Mucosa of descending colon (tissue), 3 donors: ENCODE measurements around the gene IGFBP7. TPM values are rescaled to one million over a fixed set of nuclear protein-coding genes. Genes with fewer than 3 reads are reported as not detected.
A peak's percentile ranks its signal among the peaks of the same experiment; 100 is the strongest.

ENCODE experiments used
- ATAC-seq: fragments of 200-7000 bp; cut with Tn5 transposase; one replicate; pipeline ENCODE4 v1.9.1; 2020; ENCODE audit warnings: mild to moderate bottlenecking, moderate library complexity
- DNase-seq, 3 donors: peaks; one replicate each; pipeline ENCODE4 v3.0.0-alpha.2; 2020
- H3K36me3 ChIP-seq: fragments of 200-600 bp; one replicate; pipeline ENCODE4 v1.8.0; 2021; ENCODE audit warnings: low read depth, mild to moderate bottlenecking
- H3K4me1 ChIP-seq: fragments of 200-600 bp; one replicate; pipeline ENCODE4 v1.8.0; 2021; ENCODE audit warnings: low read depth, mild to moderate bottlenecking
- H3K4me3 ChIP-seq: fragments of 200-600 bp; one replicate; pipeline ENCODE4 v1.8.0; 2021; ENCODE audit warnings: mild to moderate bottlenecking
- H3K9me3 ChIP-seq: fragments of 200-600 bp; one replicate; pipeline ENCODE4 v1.8.0; 2021; ENCODE audit warnings: mild to moderate bottlenecking
- CTCF ChIP-seq: fragments of 200-600 bp; IDR thresholded peaks from one replicate; pipeline ENCODE4 v1.8.0; 2022; ENCODE audit warnings: antibody characterized with exemption, mild to moderate bottlenecking
- intact Hi-C, 2 donors: fragments of 100-400 bp; cut with DNase I in 1 of 2; cut with micrococcal nuclease in 1 of 2; formaldehyde crosslinking; loops; one replicate each; pipeline versions ENCODE4 v1.11.0 to v1.11.1; 2022; cut with DNase I, micrococcal nuclease
- total RNA-seq, 3 donors: library from RNA; stranded (reverse); fragmentation: NEBNext Ultra II Directional in 2 of 3; extraction: Animal tissue kit (Norgen Biotek cat#: 25700) in 2 of 3; gene quantifications; one replicate each; pipeline versions ENCODE4 v1.2.1 to v1.2.4, GENCODE V29; 2021 to 2023
- donor health status: DM: no; HTN: no; CAD: no; lungs with moderate emphysema.
- donor health status: DM: no; HTN: no; CAD: no.
- donor health status: DM: no; HTN: yes; CAD: no.

IGFBP7 gene
- total RNA-seq, 3 donors from 2014 or later: 32.7 to 225 (median 116) TPM

DNA sequence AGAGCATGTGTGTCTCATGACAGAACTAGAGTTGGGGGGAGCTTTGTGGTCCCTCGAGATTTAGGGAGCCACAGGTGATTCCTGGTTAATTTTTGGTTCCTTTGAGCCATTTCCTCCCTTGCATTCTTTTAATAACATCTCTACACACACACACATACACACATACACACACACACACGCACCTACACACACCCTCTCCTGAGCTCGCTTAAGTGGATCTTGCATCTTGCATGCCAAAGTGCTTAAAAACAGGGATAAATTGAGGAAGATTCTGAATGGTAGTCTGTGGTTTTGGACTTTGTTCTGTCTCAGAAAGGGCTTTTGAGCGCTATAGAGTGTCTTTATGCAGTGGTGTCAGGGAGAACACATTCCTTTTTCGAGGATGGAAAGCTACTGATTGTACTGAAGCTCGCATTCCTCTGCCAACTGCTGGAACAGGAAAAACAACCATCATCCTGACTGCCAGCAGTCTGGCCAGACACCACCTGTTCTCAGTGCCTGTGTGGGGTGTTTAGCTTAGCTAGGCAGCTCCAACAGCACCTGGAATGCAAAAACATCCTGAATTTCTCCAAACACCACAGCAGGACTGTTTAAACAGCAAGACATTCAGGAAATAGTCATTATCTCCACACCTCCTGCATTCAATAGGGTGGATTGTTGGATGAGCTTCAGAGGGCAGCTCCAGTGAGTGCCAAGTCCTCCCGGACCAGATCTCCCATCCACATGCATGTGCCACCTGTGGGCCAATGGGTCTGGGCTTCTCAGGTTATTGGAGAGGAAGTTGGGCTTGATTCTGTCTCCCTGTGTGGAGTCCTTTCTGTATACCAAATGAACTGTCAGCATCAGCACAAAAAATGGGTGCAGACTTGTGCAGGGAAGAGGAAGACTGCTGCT is 21.9 kb upstream of the IGFBP7 start:
- Histone ChIP-seq H3K9me3 (peaks cover 6% of the 10 kb centered on the region), H3K4me1 (no peaks in the 10 kb centered on the region), H3K4me3 (no peak overlapping the region), H3K36me3 (no peaks in the 10 kb centered on the region)
- TF ChIP-seq CTCF: no peak
- intact Hi-C loops: no loop called here
- DNase-seq (peak in 1 of 3 donors; percentile 12), ATAC-seq (peak; percentile 56)

DNA sequence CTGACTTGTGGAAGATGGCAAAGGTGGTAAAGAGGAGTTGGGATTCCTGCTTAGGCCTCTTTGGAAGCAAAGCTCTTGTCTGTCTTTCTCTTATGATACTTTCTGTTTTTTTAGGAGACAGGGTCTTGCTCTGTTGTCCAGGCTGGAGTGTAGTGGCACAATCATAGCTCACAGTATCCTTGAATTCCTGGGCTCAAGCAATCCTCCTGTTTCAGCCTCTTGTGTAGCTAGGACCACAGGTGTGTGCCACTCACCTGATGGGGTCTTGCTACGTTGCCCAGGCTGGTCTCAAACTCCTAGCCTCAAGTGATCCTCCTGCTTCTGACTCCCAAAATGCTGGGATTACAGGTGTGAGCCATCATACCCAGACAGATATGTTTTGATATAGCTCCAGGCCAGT is 19.3 kb upstream of the IGFBP7 start:
- Histone ChIP-seq H3K36me3 (no peaks in the 10 kb centered on the region), H3K4me3 (no peak overlapping the region), H3K4me1 (no peaks in the 10 kb centered on the region), H3K9me3 (peaks cover 8% of the 10 kb centered on the region)
- TF ChIP-seq CTCF: no peak
- ATAC-seq (no peak), DNase-seq (no peak)
- intact Hi-C loops: no loop called here

DNA sequence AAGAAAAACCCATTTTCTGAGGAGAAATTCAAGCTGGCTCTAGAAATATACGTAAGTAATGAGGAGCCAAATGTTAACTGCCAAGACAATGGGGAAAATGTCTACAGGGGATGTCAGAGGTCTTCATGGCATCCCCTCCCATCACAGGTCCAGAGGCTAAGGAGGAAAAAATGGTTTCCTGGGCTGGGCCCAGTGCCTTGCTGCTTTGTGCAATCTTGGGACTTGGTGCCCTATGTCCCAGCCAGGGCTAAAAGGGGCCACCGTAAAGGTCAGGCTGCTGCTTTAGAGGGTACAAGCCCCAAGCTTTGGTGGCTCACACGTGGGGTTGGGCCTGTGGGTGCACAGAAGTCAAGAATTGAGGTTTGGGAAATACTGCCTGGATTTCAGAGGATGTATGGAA is 17.2 kb upstream of the IGFBP7 start:
- no peaks in the 10 kb centered on the region for H3K4me1 ChIP-seq
- DNase-seq (no peak), ATAC-seq (no peak)
- no peak for TF ChIP-seq CTCF
- peaks cover 8% of the 10 kb centered on the region for H3K9me3 ChIP-seq
- H3K36me3 ChIP-seq: no peaks in the 10 kb centered on the region
- H3K4me3 ChIP-seq: no peak overlapping the region
- intact Hi-C loops: no loop called here

DNA sequence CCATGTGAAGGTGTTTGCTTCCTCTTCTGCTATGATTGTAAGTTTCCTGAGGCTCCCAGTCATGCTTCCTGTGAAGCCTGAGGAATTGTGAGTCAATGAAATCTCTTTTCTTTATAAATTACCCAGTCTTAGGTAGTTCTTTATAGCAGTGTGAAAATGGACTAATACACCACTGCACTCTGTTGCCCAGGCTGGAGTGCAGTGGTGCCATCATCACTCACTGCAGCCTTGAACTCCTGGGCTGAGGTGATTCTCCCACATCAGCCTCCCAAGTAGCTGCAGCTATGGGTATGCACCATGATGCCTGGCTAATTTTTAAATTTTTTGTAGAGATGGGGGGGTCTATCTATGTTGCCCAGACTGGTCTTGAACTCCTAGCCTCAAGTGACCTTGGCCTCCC is 15.8 kb upstream of the IGFBP7 start:
- no peak for ATAC-seq

GRCh38 chr4:57124145-57124544 is 14.0 kb upstream of the IGFBP7 start:
- no peak overlapping the region for H3K4me3 ChIP-seq
- H3K36me3 ChIP-seq: no peaks in the 10 kb centered on the region
- DNase-seq (no peak), ATAC-seq (no peak)
- TF ChIP-seq CTCF: no peak
- H3K4me1 ChIP-seq: no peaks in the 10 kb centered on the region
- H3K9me3 ChIP-seq: peaks cover 8% of the 10 kb centered on the region
- intact Hi-C loops: no loop called here

More for the DNA sequence above, 15.8 kb upstream of the IGFBP7 start:
- Histone ChIP-seq H3K4me1 (no peaks in the 10 kb centered on the region), H3K4me3 (no peak overlapping the region), H3K9me3 (peaks cover 8% of the 10 kb centered on the region), H3K36me3 (no peaks in the 10 kb centered on the region)
- intact Hi-C loops: no loop called here
- no peak for TF ChIP-seq CTCF
- DNase-seq: no peak
